Daoy (cell line): Measurements from ENCODE around the gene SLC38A9. TPM values are rescaled to one million over a fixed set of nuclear protein-coding genes. Genes with fewer than 3 reads are reported as not detected.
A peak's percentile ranks its signal among the peaks of the same experiment; 100 is the strongest.
"Not testable (repeated sequence)": the region's sequence is repeated elsewhere in the genome, so short reads cannot be mapped to it uniquely, and the experiment has no call there.

Experiments
- DNase-seq: peaks from one replicate; pipeline ENCODE4 v3.0.0-alpha.2; 2015; ENCODE audit warnings: low read depth
- total RNA-seq: library from RNA; depleted of rRNA; stranded (reverse); fragments of >200 nt; shearing (Covaris generic); gene quantifications from 2 replicates; pipeline ENCODE4 v1.2.3, GENCODE V29; 2014; rRNA removed

SLC38A9 gene, protein sequence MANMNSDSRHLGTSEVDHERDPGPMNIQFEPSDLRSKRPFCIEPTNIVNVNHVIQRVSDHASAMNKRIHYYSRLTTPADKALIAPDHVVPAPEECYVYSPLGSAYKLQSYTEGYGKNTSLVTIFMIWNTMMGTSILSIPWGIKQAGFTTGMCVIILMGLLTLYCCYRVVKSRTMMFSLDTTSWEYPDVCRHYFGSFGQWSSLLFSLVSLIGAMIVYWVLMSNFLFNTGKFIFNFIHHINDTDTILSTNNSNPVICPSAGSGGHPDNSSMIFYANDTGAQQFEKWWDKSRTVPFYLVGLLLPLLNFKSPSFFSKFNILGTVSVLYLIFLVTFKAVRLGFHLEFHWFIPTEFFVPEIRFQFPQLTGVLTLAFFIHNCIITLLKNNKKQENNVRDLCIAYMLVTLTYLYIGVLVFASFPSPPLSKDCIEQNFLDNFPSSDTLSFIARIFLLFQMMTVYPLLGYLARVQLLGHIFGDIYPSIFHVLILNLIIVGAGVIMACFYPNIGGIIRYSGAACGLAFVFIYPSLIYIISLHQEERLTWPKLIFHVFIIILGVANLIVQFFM
- 37.3 and 49.6 TPM in 2 replicates for total RNA-seq

DNA sequence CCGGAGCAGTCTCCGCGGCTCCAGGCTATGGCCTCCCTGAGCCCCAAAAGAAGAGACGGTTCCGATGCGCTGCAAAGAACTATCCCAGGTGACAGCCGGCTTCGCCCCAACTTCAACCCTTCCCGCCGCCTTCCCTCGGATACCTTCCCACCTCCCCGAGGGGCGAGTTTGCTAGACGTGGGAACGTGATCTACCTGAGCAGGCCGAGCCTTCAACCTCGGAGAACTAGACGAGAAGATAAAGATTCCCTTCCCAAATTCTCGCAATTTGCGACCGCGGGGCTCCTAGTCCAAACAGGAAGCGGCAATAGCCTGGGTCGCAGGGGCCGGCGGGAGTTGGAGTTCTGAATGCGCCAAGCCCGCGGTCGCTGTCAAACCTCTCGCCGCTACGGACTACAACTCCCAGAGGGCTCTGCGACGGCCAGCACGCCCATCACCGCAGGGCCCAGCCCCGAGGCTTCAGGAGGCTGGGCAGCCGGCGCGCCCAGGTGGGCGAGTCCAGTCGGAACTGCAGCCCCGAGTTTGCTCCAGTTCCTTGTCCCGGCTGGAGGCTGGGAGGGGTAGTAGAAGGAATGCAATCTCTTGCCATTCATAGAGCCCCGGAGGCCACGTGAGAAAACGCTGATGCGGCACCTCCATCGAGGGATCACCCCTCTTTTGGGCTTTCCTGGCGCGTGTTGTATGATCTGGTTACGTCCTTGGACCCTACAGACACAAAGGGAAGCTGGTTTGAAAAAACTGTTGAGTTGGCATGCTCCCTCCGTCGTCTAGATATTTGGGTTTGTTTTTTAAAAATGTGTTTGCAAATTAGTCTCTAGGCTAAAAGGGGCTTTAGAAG, at the start of gene SLC38A9:
TSS of gene SLC38A9 (minus strand) at position 302 of the 837 bp plus-strand sequence. CDS start 14,366 bp downstream, outside the sequence.
- DNase-seq = peak; percentile 98

DNA sequence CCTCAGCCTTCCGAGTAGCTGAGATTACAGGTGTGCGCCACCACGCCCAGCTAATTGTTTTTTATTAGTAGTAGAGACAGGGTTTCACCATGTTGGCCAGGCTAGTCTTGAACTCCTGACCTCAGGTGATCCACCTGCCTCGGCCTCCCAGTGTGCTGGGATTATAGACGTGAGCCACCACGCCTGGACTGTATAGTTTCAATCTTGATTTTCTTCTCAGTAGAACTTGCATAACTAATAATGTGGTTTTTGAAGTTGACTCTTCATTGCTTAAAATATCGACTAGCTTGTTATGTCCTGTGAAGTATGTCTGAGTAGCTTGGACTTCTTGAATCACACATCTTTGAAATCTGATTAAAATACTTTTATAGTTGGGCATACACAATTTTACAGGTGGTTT, 49.6 kb upstream of the SLC38A9 start:
- DNase-seq = not testable (repeated sequence)

DNA sequence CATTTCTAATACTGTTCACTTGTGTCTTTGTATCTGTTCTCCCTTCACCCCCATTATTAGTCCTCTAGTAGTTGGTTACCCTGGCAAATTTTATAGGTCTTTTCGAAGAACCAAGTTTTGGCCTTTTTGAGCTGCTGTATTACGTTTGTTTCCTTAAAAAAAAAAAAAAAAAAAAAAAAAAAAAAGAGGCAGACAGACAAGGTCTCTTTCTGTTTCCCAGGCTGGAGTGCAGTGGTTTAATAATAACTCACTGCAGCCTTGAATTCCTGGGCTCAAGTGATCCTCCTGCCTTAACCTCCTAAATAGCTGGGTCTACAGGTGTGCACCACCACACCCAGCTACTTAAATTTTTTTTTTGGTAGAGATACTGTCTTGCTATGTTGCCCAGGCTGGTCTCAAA, 46.6 kb upstream of the SLC38A9 start:
- no peak for DNase-seq

DNA sequence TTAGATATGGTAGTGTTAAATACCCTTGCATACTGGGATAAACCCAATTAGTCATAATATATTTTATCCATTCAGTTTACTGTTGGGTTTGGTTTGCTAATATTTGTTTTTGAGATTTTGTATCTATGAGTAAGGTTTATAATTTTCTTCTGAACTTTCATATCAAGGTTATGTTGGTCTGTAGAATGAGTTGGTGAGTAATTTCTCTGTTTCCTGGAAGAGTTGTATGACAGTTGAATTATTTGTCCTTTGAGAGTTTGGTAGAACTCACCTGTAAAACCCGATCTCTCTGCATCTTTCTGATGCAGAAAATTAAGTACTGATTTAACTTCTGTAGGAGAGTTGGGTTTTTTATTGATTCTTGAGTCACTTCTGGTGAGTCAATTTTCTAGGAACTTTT, 46.1 kb upstream of the SLC38A9 start:
- no peak for DNase-seq

DNA sequence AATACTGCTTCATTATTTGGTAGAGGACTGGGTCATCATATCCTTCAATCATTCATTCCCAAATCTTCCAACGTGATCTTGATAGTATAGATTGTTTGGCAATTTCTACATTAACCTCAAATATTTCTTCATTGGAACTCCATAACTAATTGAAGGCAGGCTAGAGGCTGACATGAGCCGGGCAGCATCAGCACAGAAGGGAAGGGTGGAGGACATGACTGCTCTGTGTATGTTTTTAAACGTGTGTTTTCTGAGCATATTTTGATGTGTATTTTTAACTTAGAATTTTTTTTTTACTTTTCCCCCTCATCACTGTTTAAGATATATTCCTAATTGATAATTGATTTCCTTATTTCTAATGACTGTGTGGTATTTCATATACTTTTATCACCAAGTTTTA, 38.4 kb upstream of the SLC38A9 start:
- DNase-seq = no peak

DNA sequence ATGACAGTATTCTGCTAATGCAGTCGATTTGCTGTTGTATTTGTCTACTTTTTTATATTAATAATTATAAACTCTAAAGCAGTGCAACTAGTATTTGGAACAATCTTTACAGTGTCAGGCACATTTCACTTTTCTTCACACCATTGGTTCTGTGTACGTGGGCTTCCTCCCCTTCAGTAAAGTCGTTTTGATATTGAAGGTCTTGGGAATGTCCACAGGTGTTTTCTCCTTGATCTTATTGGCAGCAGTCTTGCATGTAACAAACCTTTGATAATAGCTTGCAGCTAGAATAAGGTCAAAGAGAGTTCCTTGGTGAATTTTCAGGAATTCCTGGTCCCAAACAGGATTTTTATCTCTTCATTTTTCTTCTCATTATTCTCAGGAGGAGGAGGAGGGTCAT, 37.9 kb upstream of the SLC38A9 start:
- no peak for DNase-seq

DNA sequence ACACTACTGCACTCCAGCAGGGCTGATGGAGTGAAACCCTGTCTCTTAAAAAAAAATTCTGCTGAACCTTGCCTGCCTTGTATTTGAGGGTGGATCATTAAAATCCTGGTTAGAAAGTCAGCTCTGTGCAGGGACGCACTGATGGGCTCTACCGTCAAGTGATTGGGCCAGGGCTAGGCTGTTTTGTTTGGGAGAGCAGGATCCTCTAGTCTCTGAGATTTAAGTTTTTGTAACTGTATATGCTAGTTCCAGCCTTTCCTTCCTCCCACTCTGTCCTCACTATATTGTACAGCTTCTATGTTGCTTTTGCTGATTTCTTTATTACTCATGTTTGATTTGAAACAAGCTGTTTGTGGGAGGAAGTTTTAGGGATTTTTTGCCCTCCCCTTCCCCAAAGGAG, 37.3 kb upstream of the SLC38A9 start:
- no peak for DNase-seq

DNA sequence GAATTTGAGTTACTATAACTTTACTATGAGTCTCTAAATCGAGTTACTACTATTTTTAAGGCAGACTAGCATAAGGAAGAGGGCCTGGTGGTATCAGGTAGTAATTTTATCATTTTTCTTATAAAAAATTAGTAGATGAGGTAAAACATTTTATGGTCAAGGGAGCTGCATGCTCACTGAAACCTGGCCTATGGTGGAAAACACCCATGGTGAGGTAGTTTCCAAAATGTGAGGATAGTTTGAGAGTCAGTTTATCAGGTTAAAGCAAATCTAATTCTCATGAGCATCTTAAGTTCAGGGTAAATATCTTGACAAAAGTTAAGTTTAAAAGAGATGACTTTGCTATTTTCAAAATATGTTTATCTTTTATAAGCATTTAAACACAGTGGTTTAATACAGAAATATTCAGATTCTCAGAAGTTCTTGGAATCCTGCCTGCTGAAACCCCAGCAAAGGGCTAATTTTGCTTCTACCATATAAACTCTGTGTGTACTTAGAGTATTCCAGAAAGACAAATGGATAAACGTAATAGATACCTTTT, 35.7 kb upstream of the SLC38A9 start:
- DNase-seq = no peak

DNA sequence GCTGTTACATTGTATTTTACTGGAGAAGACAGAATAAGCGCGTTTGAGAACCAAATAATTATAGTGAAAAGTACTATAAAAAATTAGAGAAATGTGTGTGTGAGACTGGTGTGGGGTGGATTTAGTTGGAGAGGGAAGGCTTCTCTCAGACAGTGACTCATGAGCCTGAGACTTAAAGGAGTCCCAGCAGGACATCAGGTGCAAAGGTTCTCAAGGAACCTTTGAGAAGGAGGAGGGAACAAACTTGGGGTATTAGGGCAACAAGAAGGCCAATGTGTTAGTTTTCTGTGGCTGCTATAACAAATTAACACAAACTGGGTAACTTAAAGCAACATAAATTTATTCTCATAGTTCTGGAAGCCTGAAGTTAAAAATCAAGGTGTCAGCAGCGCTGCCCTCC, 30.7 kb upstream of the SLC38A9 start:
- DNase-seq = no peak

DNA sequence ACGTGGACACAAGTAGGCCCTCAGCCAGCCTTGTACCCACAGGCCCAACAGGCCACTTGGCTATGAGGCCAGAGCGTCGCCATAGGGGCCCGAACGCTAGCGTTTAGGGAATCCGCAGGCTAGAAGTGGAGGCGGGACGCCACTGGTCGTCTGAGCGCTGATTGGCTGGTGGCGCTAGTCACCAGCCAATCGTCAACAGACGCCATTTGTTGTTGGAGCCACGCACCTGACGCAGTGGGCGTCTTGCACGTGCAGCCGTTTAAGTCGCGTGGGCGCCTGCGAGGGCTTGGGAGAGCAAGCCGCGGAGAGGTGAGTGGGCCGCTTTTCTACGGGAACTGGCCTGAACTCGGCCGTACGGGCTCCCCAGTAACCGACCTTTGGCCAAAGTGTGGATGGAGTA, 25.7 kb upstream of the SLC38A9 start, which contains the start of gene DDX4:
TSS of gene DDX4 (plus strand) at position 269 of the 400 bp plus-strand sequence. CDS start 903 bp downstream, outside the sequence.
- no peak for DNase-seq

DNA sequence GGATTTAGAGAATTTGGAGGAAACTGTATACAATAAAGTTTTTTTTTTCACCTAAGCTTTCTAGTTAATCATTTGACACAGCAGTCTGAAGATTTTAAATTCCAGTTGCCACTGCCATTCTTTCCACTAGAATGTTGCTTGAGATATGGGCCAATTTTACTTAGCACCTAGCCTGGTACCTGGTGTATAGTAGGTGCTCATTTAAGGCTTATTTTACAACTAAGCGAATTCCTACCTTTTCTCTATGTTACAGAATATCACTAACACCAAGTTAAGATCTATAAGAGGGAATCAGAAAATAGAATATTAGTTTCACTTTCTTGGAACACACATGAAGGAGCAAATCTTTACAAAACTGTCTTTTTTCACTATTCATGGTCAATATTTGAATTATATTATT, 22.5 kb upstream of the SLC38A9 start:
- no peak for DNase-seq

DNA sequence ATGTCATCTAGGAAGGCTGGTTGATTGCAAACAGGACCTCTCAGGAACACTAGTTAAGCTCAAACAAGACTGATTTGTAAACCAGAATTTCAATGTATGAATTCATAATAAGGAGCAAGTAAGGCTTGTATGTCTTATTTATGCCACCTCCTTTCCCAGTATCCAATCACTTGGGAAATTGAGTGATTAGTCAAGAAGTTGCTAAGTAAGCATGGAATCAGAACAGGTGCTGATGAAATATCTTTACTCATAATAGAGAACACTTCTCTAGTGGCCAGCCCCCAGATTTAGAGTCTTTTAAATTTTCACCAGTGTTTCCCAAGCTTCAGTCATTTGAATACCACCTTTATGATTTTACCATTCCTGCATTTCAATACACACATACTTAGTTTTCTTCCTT, 20.5 kb upstream of the SLC38A9 start:
- DNase-seq = no peak

DNA sequence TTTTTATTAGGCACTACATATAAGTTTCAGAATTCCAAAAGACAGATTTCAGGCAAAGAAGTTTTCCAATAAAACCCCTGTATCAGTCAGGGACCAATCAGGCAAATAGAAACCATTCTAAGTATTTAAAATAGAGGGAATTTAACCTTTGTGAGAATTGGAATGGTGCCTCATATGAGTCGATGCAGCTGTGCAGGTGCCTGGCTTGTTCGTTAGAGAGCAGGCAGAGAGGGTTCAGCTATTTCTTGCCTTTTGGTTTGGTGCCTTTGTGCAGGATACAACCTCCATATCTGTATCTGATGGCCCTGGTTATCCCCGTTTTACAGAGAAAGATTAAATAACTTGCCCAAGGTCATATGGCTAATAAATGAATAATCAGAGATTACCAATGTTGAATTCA, 19.7 kb upstream of the SLC38A9 start:
- no peak for DNase-seq

DNA sequence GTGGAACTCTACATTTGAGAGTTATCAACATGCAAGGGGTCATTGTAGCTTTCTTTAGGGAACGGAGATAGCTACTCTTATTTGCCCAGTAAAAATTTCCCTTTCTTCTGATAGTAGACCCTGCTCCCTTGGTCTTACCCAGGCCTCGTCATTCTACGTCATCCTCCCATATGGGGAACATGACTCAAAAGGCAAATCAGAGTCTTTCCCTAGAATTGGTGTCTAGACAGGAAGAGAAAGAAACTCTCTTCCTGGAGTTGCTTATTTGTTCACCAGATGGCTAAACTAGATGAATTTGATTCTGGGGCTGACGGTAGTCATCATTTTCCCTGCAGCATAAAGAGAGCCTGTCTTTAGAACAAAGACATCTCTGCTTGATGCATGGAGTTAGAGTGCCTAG, 12.2 kb upstream of the SLC38A9 start:
- no peak for DNase-seq

DNA sequence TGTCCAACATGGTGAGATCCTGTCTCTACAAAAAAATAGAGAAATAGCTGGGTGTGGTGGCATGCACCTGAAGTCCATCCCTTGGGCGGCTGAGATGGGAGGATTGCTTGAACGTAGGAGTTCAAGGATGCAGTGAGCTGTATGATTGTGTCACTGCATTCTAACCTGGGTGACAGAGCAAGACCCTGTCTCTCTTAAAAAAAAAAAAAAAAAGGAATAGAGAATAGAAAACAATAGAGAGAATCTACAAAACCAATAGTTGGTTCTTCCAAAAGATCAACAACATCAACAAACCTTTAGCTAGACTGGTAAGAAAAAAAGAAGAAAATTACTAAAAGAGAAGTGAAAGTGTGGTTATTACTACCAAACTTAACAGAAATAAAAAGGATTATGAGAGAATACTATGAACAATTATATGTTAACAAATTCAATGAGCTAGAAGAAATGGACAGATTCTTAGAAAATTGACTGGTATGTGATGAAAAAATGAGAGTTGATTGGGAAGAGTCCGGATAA, 8.1 kb upstream of the SLC38A9 start:
- DNase-seq = no peak

DNA sequence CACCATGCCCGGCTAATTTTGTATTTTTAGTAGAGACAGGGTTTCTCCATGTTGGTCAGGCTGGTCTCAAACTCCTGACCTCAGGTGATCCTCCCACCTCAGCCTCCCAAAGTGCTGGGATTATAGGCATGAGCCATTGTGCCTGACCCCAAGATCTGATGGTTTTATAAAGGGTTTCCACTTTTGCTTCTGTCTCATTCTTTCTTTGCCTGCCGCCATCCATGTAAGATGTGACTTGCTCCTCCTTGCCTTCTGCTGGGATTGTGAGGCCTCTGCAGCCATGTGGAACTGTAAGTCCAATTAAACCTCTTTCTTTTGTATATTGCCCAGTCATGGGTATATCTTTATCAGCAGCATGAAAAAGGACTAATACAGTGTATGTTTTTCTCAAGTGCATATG, 6.9 kb upstream of the SLC38A9 start:
- not testable (repeated sequence) for DNase-seq

DNA sequence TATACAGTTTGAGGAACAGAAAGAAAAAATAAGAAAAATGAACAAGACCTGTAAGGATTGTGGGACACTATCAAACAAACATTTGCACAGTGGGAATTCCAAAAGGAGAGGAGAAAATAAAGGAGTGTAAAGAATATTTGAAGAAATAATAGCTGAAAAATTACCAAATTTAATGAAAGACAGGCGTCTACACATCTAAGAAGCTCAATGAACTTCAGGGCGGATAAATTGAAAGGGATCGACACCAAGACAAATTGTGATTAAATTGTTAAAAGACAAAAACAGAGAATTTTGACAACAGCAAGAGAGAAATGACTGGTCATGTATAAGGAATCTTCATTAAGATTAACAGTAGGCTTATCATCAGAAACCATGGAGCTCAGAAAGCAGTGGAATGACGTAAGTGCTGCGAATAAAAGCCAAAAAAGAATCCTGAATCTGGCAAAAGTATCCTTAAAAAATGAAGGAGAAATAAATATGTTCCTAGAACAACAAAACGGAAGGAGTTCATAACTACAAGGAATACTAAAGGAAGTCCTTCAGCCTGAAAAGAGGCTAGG, 3.5 kb upstream of the SLC38A9 start:
- DNase-seq = no peak

DNA sequence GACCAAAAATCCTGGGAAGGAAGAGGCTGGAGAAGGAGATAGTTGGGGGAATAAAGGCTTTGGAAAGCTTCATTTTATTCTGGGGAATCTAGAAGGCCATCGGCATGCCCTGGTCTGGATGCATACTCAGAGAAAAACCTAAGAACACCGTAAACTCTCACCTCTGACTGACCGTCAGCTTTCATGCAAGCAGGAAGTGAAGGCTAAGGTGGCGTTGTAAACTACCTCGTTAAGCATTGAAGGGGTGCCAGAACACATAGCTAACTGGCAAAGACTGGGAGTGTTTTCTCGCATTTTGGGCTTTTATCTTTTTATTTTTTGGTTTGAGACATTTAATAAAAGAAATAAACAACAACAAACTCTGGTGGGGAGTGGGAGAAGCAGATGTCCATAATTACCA, 2.6 kb upstream of the SLC38A9 start:
- DNase-seq = no peak

DNA sequence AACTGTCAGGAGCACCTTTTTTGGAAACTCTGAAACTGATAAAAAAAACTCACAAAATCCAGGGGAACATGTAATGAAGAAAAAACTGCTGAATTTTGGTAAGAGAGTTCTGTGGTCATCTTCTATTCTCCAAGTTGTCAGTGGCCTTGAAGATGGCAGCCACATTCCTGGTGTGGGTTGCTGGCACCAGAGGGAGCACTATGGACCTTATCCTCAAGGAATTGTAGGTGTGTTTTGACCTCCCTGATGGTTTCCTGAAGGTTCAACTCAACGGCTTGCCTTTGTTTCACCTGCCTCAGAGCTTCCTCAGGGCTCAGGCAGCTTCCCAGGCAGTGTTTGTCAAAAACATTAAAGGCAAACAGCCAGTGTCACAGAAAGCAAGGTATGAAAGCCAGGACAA, 2.2 kb upstream of the SLC38A9 start:
- DNase-seq = peak; percentile 11

DNA sequence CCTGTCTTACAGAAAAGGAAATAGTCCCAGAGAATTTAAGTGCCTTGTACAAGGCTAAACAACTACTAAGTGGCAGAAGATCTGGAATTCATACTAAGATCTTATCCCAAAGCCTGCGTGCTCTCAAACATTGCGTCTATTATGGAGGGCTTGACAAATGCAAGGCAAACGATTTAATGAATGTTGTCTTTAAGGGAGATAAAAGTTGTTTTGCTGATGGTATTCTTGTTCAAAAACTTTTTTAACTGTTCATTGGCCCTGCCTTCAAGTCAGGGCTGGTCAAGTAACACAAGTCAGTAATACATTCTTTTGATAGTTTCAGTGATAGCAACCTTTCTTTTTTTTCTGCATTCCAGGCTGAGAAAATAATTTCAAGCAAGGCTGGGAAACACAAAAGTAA, 1.7 kb upstream of the SLC38A9 start:
- DNase-seq = no peak

DNA sequence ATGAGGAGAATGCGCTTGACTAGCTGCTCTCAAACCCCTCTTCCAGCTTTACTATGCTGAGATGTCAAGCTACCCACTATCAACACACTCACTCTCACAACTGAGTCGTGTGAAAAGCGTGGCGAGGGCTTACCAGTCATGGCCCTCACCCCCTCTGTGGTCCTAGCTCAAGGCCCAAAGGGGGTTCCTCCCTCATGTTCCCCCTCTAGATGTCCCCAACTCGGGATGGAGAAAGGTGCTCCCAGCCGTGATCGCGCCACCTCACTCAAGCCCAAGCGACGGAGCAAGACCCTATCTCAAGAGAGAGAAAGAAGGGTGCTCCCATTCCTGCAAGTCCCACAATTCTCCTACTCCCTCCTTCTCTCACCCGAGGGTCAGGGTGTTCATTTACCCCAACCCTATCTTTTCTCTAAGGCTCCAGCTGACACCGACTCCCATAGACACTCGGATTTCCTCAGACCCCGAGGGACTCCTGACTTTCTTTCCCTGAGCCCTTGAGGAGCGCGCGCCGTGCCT, 559 bp downstream of the SLC38A9 start:
- no peak for DNase-seq
